IPS DF 6.9 (cell line): ENCODE results near the gene TIMM10B.
"Not testable (repeated sequence)": the region's sequence is repeated elsewhere in the genome, so short reads cannot be mapped to it uniquely, and the experiment has no call there.

ENCODE experiments used
- DNase-seq: peaks from one replicate; pipeline ENCODE4 v3.0.0-alpha.2; 2013; ENCODE audit warnings: low read depth, low spot score
- H3K27ac ChIP-seq: one replicate; pipeline ENCODE4 v1.5.1; 2013; ENCODE audit warnings: low read length, control low read depth
- H3K27me3 ChIP-seq: 2 replicates; pipeline ENCODE4 v1.6.1; 2013; ENCODE audit warnings: mild to moderate bottlenecking, low read length; ENCODE audit not compliant: control insufficient read depth, insufficient read depth
- H3K36me3 ChIP-seq: 2 replicates; pipeline ENCODE4 v1.6.1; 2013; ENCODE audit warnings: low read length; ENCODE audit not compliant: control insufficient read depth, insufficient read depth
- H3K4me1 ChIP-seq: 2 replicates; pipeline ENCODE4 v1.6.1; 2013; ENCODE audit warnings: low read length; ENCODE audit not compliant: control insufficient read depth, insufficient read depth
- H3K4me3 ChIP-seq: 2 replicates; pipeline ENCODE4 v1.5.1; 2013; ENCODE audit warnings: mild to moderate bottlenecking, low read length
- H3K9me3 ChIP-seq: 2 replicates; pipeline ENCODE4 v1.6.1; 2013; ENCODE audit warnings: low read length, inconsistent platforms; ENCODE audit not compliant: control insufficient read depth, insufficient read depth
- WGBS: extraction: QIAGEN DNeasy Blood & Tissue Kit; methylation state at CpG from one replicate; pipeline ENCODE4 v1.1.7; 2013; ENCODE audit warnings: mixed read lengths, missing lambda C conversion rate; ENCODE audit not compliant: insufficient read length, insufficient coverage; 5-methylcytosine and 5-hydroxymethylcytosine counted together

TIMM10B gene

GRCh38 chr11:6505577-6506240 lies 24.4 kb downstream of the TIMM10B start:
- Histone ChIP-seq H3K36me3 (no peaks in the 10 kb centered on the region), H3K9me3 (no peaks in the 10 kb centered on the region), H3K4me1 (no peaks in the 10 kb centered on the region), H3K4me3 (no peak overlapping the region), H3K27ac (no peak overlapping the region), H3K27me3 (no peaks in the 10 kb centered on the region)
- DNase-seq: peak; percentile 25
- WGBS: no CpG with 5 or more reads among the region's 2 CpGs

- Histone ChIP-seq H3K4me3 (no peak overlapping the region), H3K27me3 (no peaks in the 10 kb centered on the region; the same call in 1 of the 2 replicates), H3K9me3 (no peaks in the 10 kb centered on the region), H3K27ac (no peak overlapping the region), H3K4me1 (no peaks in the 10 kb centered on the region), H3K36me3 (no peaks in the 10 kb centered on the region)
- DNase-seq: no peak
Measured at GRCh38 chr11:6516865-6517264, 35.6 kb downstream of the TIMM10B start.

- no CpG with 5 or more reads among the region's 3 CpGs for WGBS
- Histone ChIP-seq H3K36me3 (no peaks in the 10 kb centered on the region), H3K27ac (no peak overlapping the region), H3K4me3 (no peak overlapping the region), H3K4me1 (no peaks in the 10 kb centered on the region), H3K27me3 (no peaks in the 10 kb centered on the region; the same call in 1 of the 2 replicates), H3K9me3 (no peaks in the 10 kb centered on the region)
- no peak for DNase-seq
Measured at GRCh38 chr11:6520265-6520664, 39.0 kb downstream of the TIMM10B start.

GRCh38 chr11:6521946-6522345 lies 40.6 kb downstream of the TIMM10B start:
- H3K9me3 ChIP-seq, H3K4me1 ChIP-seq, H3K27ac ChIP-seq, H3K27me3 ChIP-seq, H3K4me3 ChIP-seq, DNase-seq, H3K36me3 ChIP-seq: not testable (repeated sequence)
- WGBS: no CpG with 5 or more reads among the region's 3 CpGs

GRCh38 chr11:6523253-6523652 lies 42.0 kb downstream of the TIMM10B start:
- no peaks in the 10 kb centered on the region; the same call in 1 of the 2 replicates for H3K27me3 ChIP-seq
- no peak overlapping the region for H3K4me3 ChIP-seq
- no peaks in the 10 kb centered on the region for H3K4me1 ChIP-seq
- H3K9me3 ChIP-seq: no peaks in the 10 kb centered on the region
- no peak overlapping the region for H3K27ac ChIP-seq
- no CpG with 5 or more reads among the region's 1 CpG for WGBS
- no peaks in the 10 kb centered on the region for H3K36me3 ChIP-seq
- no peak for DNase-seq

- Histone ChIP-seq H3K4me3 (no peak overlapping the region), H3K36me3 (no peaks in the 10 kb centered on the region), H3K27ac (no peak overlapping the region), H3K9me3 (no peaks in the 10 kb centered on the region), H3K4me1 (no peaks in the 10 kb centered on the region), H3K27me3 (no peaks in the 10 kb centered on the region)
- no peak for DNase-seq
- no CpG with 5 or more reads among the region's 3 CpGs for whole genome bisulfite sequencing
Measured at GRCh38 chr11:6526411-6527135, 45.3 kb downstream of the TIMM10B start.

- DNase-seq: no peak
- no peaks in the 10 kb centered on the region for H3K27me3 ChIP-seq
- H3K4me3 ChIP-seq: no peak overlapping the region
- WGBS: no CpG with 5 or more reads among the region's 2 CpGs
- H3K9me3 ChIP-seq: no peaks in the 10 kb centered on the region
- H3K27ac ChIP-seq: no peak overlapping the region
- H3K36me3 ChIP-seq: no peaks in the 10 kb centered on the region
- H3K4me1 ChIP-seq: no peaks in the 10 kb centered on the region
Measured at GRCh38 chr11:6529266-6529665, 48.0 kb downstream of the TIMM10B start.

GRCh38 chr11:6530848-6531247 lies 49.5 kb downstream of the TIMM10B start:
- no peaks in the 10 kb centered on the region for H3K36me3 ChIP-seq
- DNase-seq: no peak
- no CpG with 5 or more reads among the region's 2 CpGs for WGBS
- H3K27me3 ChIP-seq: no peaks in the 10 kb centered on the region
- no peaks in the 10 kb centered on the region for H3K9me3 ChIP-seq
- H3K4me3 ChIP-seq: no peak overlapping the region
- no peak overlapping the region for H3K27ac ChIP-seq
- H3K4me1 ChIP-seq: no peaks in the 10 kb centered on the region

- no peaks in the 10 kb centered on the region for H3K36me3 ChIP-seq
- no peak for DNase-seq
- H3K27ac ChIP-seq: no peak overlapping the region
- H3K9me3 ChIP-seq: no peaks in the 10 kb centered on the region
- WGBS: no CpG with 5 or more reads among the region's 1 CpG
- H3K4me3 ChIP-seq: no peak overlapping the region
- H3K4me1 ChIP-seq: no peaks in the 10 kb centered on the region
- H3K27me3 ChIP-seq: no peaks in the 10 kb centered on the region
Measured at GRCh38 chr11:6531267-6531752, 50.0 kb downstream of the TIMM10B start.
